Measurements from ENCODE around the gene OXSR1.
"Not testable (repeated sequence)": the region's sequence is repeated elsewhere in the genome, so short reads cannot be mapped to it uniquely, and the experiment has no call there.

DNA sequence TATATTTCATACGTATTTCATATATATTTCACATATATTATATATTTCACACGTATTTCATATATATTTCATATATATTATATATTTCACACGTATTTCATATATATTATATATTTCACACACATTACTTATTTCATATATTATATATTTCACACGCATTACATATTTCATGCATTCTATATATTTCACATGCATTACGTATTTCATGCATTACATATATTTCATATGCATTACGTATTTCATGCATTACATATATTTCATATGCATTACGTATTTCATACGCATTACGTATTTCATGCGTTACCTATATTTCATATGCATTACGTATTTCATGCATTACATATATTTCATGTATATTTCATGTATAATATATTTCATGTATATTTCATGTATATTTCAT lies 4.6 kb upstream of the OXSR1 start:
- TF ChIP-seq, protein P1, sequence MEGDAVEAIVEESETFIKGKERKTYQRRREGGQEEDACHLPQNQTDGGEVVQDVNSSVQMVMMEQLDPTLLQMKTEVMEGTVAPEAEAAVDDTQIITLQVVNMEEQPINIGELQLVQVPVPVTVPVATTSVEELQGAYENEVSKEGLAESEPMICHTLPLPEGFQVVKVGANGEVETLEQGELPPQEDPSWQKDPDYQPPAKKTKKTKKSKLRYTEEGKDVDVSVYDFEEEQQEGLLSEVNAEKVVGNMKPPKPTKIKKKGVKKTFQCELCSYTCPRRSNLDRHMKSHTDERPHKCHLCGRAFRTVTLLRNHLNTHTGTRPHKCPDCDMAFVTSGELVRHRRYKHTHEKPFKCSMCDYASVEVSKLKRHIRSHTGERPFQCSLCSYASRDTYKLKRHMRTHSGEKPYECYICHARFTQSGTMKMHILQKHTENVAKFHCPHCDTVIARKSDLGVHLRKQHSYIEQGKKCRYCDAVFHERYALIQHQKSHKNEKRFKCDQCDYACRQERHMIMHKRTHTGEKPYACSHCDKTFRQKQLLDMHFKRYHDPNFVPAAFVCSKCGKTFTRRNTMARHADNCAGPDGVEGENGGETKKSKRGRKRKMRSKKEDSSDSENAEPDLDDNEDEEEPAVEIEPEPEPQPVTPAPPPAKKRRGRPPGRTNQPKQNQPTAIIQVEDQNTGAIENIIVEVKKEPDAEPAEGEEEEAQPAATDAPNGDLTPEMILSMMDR (IDR thresholded peaks at IDR 0.05; ENCODE audit: low read depth, low read length, missing input control), result not testable (repeated sequence)
- TF ChIP-seq YY1 (IDR thresholded peaks at IDR 0.05); SP1 (IDR thresholded peaks at IDR 0.05); GABPA (IDR thresholded peaks at IDR 0.05 in 1 of 2, conservative IDR thresholded peaks at IDR 0.05 in 1 of 2); TAF1 (conservative IDR thresholded peaks at IDR 0.05); RAD21 (IDR thresholded peaks at IDR 0.05): not testable (repeated sequence)

Measured in liver (tissue), 3 donors.